ENCODE measurements around the gene RRN3.
"Not testable (repeated sequence)": the region's sequence is repeated elsewhere in the genome, so short reads cannot be mapped to it uniquely, and the experiment has no call there.

The RRN3 gene

DNA sequence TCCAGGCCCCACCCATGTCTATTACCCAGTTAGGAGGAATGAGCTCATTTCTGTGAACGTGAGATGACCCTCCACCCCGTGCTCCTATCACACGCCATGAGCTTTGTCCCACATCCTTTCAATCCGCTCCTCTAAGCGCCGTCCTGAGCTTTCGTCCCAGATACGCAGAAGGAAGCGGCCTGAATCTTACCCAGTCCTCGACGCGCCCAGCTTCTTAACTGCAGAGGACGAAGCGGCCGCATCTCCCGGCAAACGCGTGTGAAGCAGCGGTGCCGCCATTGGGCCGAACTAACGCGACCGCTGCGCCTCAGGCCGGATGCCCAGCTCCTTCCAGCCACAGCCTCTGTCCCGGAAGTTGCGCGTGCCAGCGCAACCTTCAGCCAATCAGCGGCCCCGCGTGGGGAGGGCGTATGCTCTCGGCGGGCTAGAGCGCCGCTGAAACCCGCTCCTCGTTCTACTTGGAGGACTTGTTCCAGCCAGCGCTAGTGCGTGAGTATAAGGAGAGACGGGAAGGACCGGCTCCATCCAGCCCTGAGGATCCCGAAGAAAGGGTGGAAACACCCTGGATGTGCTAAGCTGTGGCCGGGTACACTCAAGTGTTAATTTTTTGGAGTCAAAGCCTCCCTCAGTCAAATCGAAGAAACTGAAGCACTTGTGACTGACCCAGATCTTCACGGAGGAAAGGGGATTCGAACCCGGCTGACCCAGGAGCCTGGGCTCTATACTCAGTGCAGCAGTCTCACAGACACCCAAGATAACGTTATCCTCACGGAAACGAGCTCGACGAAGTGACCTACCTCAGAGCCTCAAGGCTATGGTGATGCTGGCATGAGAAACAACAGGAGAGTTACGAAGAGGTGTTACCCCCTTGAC, at the start of gene RRN3:
Gene RRN3 (minus strand): TSS at position 318 of the 873 bp plus-strand sequence. CDS start 39 bp downstream, at position 279.
- DNase-seq (ENCODE audit: low read depth) = peak; percentile 93

DNA sequence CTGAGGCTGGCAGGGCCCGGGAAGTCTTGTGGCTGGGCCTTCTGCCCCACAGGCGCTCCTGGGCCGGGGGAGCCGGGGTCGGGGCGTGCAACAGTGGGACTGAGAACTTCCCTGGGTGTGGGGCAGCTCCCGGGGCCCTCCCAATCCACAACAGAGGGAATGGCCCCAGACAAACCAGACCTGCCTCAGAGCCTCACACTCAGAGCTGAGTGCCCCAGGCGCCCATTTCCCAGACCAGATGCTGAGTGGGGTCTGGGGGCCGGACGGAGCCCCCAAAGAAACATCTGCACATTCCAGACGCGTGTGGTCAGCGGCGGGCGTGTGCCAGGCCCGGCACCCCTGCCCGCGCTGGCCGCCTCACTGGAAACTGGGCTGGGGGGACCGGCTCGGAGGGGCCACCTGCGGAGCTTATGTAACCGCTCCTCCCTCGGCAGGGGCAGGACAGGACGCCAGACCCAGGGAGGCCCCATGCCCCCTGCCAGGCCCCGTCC, 49.6 kb upstream of the RRN3 start:
- DNase-seq (ENCODE audit: low read depth) = not testable (repeated sequence)

DNA sequence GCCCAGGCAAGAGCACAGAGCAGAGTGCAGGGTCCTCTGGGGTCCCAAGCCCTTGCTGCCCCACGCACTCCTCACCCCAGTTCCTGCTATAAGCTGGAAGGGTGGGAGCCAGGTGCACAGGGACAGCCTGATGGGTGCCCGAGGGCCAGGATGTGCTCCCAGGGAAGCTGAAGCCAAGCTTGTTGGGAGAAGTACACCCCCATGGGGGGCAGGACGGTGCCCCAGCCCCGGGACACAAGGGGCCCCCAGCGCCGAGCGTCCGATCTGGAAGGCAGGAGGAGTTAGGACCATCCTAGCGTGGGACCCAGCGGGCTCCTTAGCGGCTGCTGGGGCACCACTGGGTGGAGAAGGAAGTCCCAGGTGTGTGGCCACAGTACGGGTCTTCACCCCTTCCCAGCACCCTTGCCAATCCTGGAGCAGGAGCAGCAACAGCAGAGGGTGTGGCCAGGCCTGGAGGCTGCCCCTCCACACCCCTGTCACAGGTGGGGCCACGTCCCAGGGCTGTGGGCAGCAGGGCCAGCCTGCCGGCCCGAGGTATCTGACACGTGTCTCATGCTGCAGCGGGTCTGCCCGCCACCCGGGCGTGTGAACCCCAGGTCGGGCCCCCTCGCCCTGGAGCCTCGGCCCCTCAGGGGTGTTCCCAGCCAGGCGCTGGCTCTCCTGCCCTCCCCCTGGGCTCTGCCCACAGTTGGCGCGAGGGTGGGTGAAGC, 49.0 kb upstream of the RRN3 start:
- not testable (repeated sequence) for DNase-seq (ENCODE audit: low read depth)

GRCh38 chr16:15142107-15142890, 48.2 kb upstream of the RRN3 start:
- not testable (repeated sequence) for DNase-seq (ENCODE audit: low read depth)

DNA sequence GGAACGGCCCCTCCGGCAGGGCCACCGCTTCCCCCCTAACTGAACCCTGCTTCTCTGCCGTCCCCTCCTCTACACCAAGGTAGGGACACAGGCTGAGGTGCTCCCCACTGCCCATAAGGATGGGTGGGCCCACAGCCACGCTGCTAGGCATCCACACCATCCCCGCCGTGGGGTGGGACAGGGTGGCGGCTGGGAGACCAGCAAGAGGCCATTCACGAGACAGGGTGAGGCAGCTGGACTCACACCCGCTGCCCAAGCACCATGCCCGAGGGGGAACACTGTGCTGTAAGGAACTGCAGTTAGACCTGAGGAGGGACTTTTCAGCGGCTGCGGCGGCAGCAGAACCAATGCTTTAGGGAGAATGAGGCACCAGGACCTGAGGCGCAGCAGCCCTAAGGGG, 47.5 kb upstream of the RRN3 start:
- no peak for DNase-seq (ENCODE audit: low read depth)

- not testable (repeated sequence) for DNase-seq (ENCODE audit: low read depth)
Measured at GRCh38 chr16:15140444-15141365, 46.6 kb upstream of the RRN3 start.

DNA sequence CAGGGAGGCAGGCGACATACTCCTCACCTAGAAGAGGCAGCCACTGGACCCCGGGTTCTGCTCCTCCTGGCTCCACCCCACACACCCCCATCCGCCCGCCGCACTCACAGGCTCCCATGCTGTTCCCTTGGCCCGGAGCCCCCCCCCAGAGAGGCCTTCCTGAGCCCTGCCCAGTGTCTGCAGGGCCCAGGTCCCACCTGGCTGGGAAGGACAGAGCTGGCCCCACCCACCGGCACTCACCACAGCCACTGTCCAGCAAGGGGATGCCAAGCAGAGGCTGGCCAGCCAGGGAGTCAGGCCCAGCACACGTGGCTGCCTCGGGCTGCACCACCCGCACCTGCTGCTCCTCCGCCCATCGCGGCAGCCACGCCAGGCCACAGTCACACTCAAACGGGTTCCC, 43.4 kb upstream of the RRN3 start:
- DNase-seq (ENCODE audit: low read depth) = not testable (repeated sequence)

- DNase-seq (ENCODE audit: low read depth) = not testable (repeated sequence)
Measured at GRCh38 chr16:15135483-15136360, 41.6 kb upstream of the RRN3 start.

DNA sequence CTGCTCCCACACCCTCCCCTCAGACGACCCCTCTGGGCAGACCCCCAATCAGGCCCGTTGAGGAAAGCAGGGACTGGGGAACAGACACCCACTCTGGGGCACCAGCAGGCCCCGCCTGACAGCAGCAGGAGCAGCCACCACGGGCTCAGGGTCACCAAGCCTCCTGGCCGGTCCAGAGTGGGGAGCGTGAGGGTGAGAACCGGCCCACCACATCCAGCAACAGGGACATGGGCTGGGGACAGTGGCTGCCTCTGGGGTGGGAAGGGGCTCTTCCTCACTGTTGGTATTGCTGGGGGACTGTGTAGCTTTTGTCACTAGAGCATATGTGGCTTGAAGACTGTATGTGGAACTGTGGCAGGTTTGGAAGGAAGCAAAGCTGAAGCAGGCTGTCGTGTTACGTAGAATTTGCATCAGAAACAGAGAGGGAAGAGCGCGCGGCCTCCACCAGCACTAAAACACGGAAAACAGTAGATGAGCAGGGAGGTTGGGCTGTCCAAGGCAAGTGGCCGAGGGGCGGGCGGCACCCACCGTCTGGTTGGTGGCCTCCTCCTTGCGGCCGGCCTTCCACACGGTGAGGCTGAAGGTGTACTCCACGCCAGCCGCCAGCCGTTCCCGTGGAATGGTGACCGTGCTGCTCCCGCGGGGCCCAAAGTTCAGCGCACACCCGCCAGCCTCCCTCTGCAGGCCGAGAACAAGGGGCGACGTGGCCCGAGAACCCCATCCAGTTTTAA, 40.8 kb upstream of the RRN3 start:
- DNase-seq (ENCODE audit: low read depth) = not testable (repeated sequence)

GRCh38 chr16:15133554-15133953, 39.5 kb upstream of the RRN3 start:
- not testable (repeated sequence) for DNase-seq (ENCODE audit: low read depth)

DNA sequence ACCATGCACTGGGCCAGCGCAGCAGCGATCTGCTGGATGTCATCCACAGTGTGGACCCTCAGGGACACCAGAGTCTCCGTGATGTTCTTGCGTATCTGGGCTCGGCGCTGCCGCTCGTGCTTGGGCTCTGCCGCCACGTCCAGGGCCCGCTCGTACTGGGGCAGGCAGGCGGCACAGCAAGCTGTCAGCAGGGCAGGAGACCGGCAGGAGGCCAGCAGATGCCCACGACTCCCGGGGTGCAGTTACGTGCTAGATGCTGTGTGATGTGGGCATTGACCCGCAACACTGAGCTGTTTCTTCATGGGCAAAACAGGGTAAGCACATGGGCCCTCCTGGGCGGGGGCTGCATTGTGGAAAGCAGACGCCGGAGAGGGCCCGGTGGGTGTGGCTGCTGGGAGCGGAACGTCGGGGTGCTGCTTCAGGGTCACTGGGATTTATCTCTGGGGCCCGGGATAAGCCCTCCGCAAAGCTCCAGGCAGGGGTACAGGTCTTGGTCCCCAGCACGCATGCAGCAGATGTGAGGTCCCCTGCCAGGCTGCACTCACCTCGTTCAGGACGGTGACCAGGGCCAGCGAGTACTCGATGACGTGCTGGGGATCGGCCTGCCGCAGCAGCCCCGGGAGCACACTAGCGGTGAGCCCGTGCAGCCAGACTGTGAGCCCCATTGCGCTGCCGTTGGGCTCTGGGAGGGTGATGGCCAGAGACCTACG, 38.8 kb upstream of the RRN3 start:
- DNase-seq (ENCODE audit: low read depth) = not testable (repeated sequence)

DNA sequence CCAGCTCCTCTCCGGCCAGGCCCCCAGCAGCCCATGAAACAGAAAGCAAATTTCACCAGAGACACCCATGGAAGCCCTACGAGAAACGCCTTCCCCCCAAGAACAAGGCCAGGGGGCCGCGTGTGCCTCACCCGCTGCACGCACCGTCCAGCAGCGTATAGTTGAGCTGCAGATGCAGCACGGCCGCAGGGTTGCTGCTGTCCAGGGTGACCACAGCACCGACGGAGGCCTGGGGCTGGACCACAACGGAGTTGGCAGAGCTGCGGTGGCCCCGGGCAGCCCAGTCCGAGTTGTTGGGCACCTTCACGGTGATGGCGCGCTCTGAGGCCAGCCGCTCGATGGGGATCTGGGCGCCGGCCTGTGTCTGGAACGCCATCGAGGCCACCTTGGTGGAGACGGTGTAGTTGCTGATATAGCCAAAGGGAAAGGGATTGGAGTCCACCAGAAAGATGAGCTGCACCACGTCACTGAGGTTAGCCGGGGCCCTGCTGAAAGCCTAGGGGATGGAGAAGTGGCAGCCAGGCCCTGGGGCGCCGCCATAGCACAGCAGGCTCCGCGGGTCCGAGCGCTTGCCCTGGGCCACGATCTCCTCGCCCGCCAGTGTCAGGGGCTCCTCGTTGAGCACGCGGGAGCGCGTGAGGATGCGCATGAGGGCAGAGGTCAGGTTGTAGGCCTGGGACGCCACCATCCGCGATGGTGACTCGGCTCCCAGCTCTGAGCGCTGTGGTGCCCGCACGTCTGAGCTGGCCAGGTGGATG, 37.0 kb upstream of the RRN3 start:
- DNase-seq (ENCODE audit: low read depth) = not testable (repeated sequence)

GRCh38 chr16:15130256-15130932, 36.3 kb upstream of the RRN3 start:
- not testable (repeated sequence) for DNase-seq (ENCODE audit: low read depth)

DNA sequence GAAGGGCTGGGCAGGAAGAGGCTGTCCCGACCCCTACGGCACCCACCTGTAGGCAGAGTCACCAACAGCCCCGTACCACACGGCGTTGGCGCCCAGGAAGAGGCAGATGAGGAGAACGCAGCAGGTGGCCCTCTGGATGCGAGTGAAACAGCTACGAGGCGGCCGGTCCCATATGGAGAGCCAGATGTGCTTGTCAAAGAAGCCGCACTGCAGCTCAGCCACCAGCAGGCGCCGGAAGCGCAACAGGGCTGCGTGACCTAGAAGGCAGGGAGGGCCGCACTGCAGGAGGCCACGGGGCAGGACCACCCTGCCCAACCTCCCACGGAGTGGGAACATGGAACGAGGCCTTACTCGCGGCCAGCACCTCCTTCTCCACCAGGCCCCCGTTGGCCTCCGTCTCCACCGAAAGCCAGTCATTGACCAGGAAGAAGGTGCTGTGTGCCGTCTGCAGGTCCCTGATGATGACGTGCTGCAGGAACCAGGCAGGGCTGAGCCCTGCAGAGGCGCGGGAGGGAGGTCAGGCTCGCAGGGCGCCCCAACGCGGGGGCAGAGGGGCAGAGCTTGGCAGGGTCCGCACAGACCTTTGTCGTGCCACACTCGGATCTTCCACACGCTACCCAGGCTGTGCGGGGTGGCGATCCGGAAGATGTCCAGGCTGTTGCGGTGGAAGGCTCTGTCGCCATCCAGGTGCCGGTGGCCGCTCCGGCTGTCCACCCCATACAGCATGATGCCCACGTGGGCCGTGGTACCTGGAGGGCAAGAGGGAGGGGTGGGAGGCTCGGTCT, 33.8 kb upstream of the RRN3 start:
- not testable (repeated sequence) for DNase-seq (ENCODE audit: low read depth)

GRCh38 chr16:15100372-15100987, 6.4 kb upstream of the RRN3 start:
- DNase-seq (ENCODE audit: low read depth) = not testable (repeated sequence)

- not testable (repeated sequence) for DNase-seq (ENCODE audit: low read depth)
Measured at GRCh38 chr16:15099366-15099909, 5.4 kb upstream of the RRN3 start.
